Mucosa of descending colon (tissue), 3 donors: ENCODE data around the gene ESR1. TPM values are rescaled to one million over a fixed set of nuclear protein-coding genes. Genes with fewer than 3 reads are reported as not detected.

Experiments
- ATAC-seq: fragments of 200-7000 bp; cut with Tn5 transposase; one replicate; pipeline ENCODE4 v1.9.1; 2020; ENCODE audit warnings: mild to moderate bottlenecking, moderate library complexity
- DNase-seq, 3 donors: peaks; one replicate each; pipeline ENCODE4 v3.0.0-alpha.2; 2020
- H3K36me3 ChIP-seq: fragments of 200-600 bp; one replicate; pipeline ENCODE4 v1.8.0; 2021; ENCODE audit warnings: low read depth, mild to moderate bottlenecking
- H3K4me1 ChIP-seq: fragments of 200-600 bp; one replicate; pipeline ENCODE4 v1.8.0; 2021; ENCODE audit warnings: low read depth, mild to moderate bottlenecking
- H3K4me3 ChIP-seq: fragments of 200-600 bp; one replicate; pipeline ENCODE4 v1.8.0; 2021; ENCODE audit warnings: mild to moderate bottlenecking
- H3K9me3 ChIP-seq: fragments of 200-600 bp; one replicate; pipeline ENCODE4 v1.8.0; 2021; ENCODE audit warnings: mild to moderate bottlenecking
- CTCF ChIP-seq: fragments of 200-600 bp; IDR thresholded peaks from one replicate; pipeline ENCODE4 v1.8.0; 2022; ENCODE audit warnings: antibody characterized with exemption, mild to moderate bottlenecking
- intact Hi-C, 2 donors: fragments of 100-400 bp; cut with DNase I in 1 of 2; cut with micrococcal nuclease in 1 of 2; formaldehyde crosslinking; loops; one replicate each; pipeline versions ENCODE4 v1.11.0 to v1.11.1; 2022; cut with DNase I, micrococcal nuclease
- total RNA-seq, 3 donors: library from RNA; stranded (reverse); fragmentation: NEBNext Ultra II Directional in 2 of 3; extraction: Animal tissue kit (Norgen Biotek cat#: 25700) in 2 of 3; gene quantifications; one replicate each; pipeline versions ENCODE4 v1.2.1 to v1.2.4, GENCODE V29; 2021 to 2023
- donor health status: DM: no; HTN: no; CAD: no; lungs with moderate emphysema.
- donor health status: DM: no; HTN: no; CAD: no.
- donor health status: DM: no; HTN: yes; CAD: no.

The ESR1 gene
- total RNA-seq, 3 donors from 2014 or later, result 0.55 to 1.6 (median 0.82) TPM

- no peaks in the 10 kb centered on the region for H3K9me3 ChIP-seq
- H3K36me3 ChIP-seq, result no peaks in the 10 kb centered on the region
- ATAC-seq, result no peak
- TF ChIP-seq CTCF, result no peak
- intact Hi-C loops, result no loop called here
- H3K4me1 ChIP-seq, result no peaks in the 10 kb centered on the region
- no peak for DNase-seq
- no peak overlapping the region for H3K4me3 ChIP-seq
Observed at GRCh38 chr6:152154559-152155356, 347.3 kb downstream of the ESR1 start.

- no peaks in the 10 kb centered on the region for H3K9me3 ChIP-seq
- H3K4me3 ChIP-seq, result no peak overlapping the region
- ATAC-seq (no peak), DNase-seq (no peak)
- no peaks in the 10 kb centered on the region for H3K4me1 ChIP-seq
- TF ChIP-seq CTCF, result no peak
- intact Hi-C loops, result no loop called here
- H3K36me3 ChIP-seq, result no peaks in the 10 kb centered on the region
Observed at GRCh38 chr6:152155792-152156191, 348.3 kb downstream of the ESR1 start.

GRCh38 chr6:152160346-152160745, 352.9 kb downstream of the ESR1 start:
- H3K36me3 ChIP-seq, result no peaks in the 10 kb centered on the region
- ATAC-seq, result no peak
- intact Hi-C loops, result no loop called here
- no peak overlapping the region for H3K4me3 ChIP-seq
- no peaks in the 10 kb centered on the region for H3K9me3 ChIP-seq
- no peaks in the 10 kb centered on the region for H3K4me1 ChIP-seq
- DNase-seq, result no peak
- no peak for TF ChIP-seq CTCF

GRCh38 chr6:152161501-152161900, 354.0 kb downstream of the ESR1 start:
- DNase-seq (no peak), ATAC-seq (no peak)
- H3K36me3 ChIP-seq, result no peaks in the 10 kb centered on the region
- intact Hi-C loops, result no loop called here
- no peaks in the 10 kb centered on the region for H3K9me3 ChIP-seq
- no peak overlapping the region for H3K4me3 ChIP-seq
- no peak for TF ChIP-seq CTCF
- H3K4me1 ChIP-seq, result no peaks in the 10 kb centered on the region

- Histone ChIP-seq H3K36me3 (no peaks in the 10 kb centered on the region), H3K4me3 (no peak overlapping the region), H3K9me3 (no peaks in the 10 kb centered on the region), H3K4me1 (no peaks in the 10 kb centered on the region)
- DNase-seq (no peak), ATAC-seq (no peak)
- TF ChIP-seq CTCF, result no peak
- intact Hi-C loops, result no loop called here
Observed at GRCh38 chr6:152164957-152165356, 357.5 kb downstream of the ESR1 start.
